GM08714 (cell line): ENCODE data around the gene BSPH1.
"Not testable (repeated sequence)": the region's sequence is repeated elsewhere in the genome, so short reads cannot be mapped to it uniquely, and the experiment has no call there.

Experiments
- H3K4me3 ChIP-seq: fragments of 200-500 bp; sonication (Bioruptor generic); 2 replicates; pipeline ENCODE4 v1.5.1; 2014; ENCODE audit warnings: mild to moderate bottlenecking, low read length, inconsistent platforms
- ZNF274 ChIP-seq: IDR thresholded peaks from 2 replicates; pipeline ENCODE4 v1.6.1; 2012; ENCODE audit warnings: mild to moderate bottlenecking, low read depth, low read length

The BSPH1 gene

DNA sequence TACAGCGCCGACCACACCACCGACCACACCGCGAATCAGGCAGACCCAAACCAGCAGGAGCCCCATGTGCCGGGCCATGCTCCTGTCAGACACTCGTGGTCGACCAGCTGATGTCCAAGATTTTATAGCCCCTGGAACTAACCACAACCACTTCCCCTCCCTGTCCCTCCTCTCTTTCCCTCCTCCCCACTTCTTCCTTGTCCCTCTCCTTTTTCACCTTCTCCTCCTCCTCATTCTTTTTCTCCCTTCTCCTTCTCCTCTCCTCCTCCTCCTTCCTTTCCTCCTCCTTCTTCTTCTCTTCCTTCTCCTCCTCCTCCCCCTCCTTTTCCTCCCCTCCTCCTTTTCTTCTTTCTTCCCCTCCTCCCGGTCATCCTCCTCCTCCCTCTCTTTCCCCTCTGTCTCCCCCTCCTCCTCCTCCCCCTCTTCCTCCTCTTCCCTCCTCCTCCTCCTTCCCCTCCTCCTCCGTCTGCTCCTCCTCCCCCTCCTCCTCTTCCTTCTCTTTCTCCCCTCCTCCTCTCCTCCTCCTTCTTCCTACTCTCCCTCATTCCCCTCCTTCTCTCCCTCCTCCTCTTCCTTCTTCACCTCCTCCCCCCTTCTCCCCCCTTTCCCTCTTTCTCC lies 670 bp downstream of the BSPH1 start:
- TF ChIP-seq ZNF274 = no peak
- no peak overlapping the region for H3K4me3 ChIP-seq

- H3K4me3 ChIP-seq = no peak overlapping the region
- no peak for TF ChIP-seq ZNF274
These were observed 18.4 kb downstream of the BSPH1 start for GRCh38 chr19:47973529-47973928.

DNA sequence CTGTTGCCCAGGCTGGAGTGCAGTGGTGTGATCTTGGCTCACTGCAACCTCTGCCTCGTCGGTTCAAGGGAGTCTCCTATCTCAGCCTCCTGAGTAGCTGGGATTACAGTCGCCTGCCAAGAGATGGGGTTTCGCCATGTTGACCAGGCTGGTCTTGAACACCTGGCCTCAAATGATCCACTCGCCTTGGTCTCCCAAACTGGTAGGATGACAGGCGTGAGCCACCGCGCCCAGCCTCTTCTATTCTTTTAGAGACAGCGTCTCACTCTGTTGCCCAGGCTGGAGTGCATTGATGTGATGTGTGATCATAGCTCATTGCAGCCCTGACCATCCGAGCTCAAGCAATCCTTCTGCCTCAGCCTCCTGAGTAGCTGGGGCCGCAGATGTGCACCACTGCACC lies 36.0 kb downstream of the BSPH1 start:
- not testable (repeated sequence) for H3K4me3 ChIP-seq

DNA sequence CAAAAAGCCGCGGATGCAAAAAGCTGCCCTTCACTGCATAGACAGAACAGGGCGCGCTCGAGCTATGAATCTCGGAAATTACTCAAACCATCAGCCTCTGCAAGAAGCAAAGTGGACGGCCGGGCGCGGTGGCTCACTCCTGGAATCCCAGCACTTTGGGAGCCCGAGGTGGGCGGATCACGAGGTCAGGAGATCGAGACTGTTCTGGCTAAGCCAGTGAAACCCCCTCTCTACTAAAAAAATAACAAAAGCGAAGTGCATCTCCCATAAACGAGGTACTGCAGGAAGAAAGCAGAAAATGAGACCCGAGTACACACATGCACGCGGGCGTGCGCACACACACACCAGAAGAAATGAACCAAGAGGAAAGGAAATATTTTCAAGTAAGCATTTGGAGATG lies 39.8 kb downstream of the BSPH1 start:
- H3K4me3 ChIP-seq = not testable (repeated sequence)

DNA sequence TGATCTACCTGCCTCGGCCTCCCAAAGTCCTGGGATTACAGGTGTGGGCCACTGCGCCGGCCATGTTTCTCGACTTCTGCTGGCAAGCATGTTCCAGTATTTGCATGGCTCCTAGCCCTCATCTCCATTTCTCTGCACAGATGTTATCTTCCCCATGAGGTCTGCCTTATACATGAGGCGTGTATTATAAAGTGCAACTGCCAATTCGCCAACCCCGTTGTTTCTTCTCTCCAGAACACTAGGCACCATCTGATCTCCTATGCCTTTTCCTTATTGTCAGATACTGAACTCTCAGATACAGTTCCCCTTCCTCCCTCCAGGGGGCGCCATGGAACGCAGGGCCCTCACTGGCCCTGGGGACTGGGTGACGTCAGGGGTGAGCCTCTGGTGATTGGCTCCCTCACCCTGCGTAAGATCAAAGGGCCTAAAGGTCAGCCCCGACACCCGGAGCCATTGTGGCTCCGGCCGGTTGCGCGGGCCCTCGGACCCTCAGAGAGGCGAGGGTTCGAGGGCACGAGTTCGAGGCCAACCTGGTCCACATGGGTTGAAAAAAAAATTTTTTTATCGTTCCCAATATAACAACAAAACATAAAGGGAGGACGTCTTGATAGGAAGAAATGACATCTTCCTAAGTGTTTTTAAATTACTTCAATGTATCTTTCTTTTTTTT lies 42.0 kb downstream of the BSPH1 start:
- H3K4me3 ChIP-seq = not testable (repeated sequence)

- not testable (repeated sequence) for H3K4me3 ChIP-seq
These were observed 63.4 kb downstream of the BSPH1 start for GRCh38 chr19:47928581-47928980.

DNA sequence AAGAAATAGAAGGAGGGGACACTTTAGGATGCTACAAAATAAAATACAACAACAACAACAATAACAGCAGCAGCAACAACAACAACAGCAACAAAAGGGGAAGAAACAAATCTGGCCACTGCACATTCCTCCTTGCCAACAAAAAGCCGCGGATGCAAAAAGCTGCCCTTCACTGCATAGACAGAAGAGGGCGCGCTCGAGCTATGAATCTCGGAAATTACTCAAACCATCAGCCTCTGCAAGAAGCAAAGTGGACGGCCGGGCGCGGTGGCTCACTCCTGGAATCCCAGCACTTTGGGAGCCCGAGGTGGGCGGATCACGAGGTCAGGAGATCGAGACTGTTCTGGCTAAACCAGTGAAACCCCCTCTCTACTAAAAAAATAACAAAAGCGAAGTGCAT lies 71.9 kb downstream of the BSPH1 start:
- not testable (repeated sequence) for H3K4me3 ChIP-seq
